DOHH2 (cell line): ENCODE measurements around the gene SLC6A9.

Source experiments
- H3F3A ChIP-seq: fragments of 200-600 bp; sonication (generic), shearing (Covaris generic); 2 replicates; pipeline ENCODE4 v1.6.0; 2016; ENCODE audit warnings: antibody characterized with exemption, mild to moderate bottlenecking; ENCODE audit not compliant: control insufficient read depth, insufficient read depth
- H3K27ac ChIP-seq: fragments of 200-600 bp; sonication (generic); 2 replicates; pipeline ENCODE4 v1.5.1; 2014; ENCODE audit warnings: low read depth, mild to moderate bottlenecking, low read length, moderate library complexity
- H3K27me3 ChIP-seq: fragments of 200-600 bp; sonication (generic); 2 replicates; pipeline ENCODE4 v1.6.1; 2014; ENCODE audit warnings: mild to moderate bottlenecking, low read length, mixed read lengths; ENCODE audit not compliant: control insufficient read depth
- H3K36me3 ChIP-seq: fragments of 200-600 bp; sonication (generic); 2 replicates; pipeline ENCODE4 v1.6.1; 2014; ENCODE audit warnings: mild to moderate bottlenecking, low read length, moderate library complexity, mixed read lengths; ENCODE audit not compliant: control insufficient read depth
- H3K4me1 ChIP-seq: fragments of 200-600 bp; sonication (generic); 2 replicates; pipeline ENCODE4 v1.6.1; 2014; ENCODE audit warnings: mild to moderate bottlenecking, low read length, mixed read lengths; ENCODE audit not compliant: control insufficient read depth
- H3K4me2 ChIP-seq: fragments of 200-600 bp; sonication (generic); 2 replicates; pipeline ENCODE4 v1.6.0; 2014; ENCODE audit warnings: mild to moderate bottlenecking, low read length, moderate library complexity
- H3K4me3 ChIP-seq: fragments of 200-600 bp; sonication (generic); 2 replicates; pipeline ENCODE4 v1.5.1; 2014; ENCODE audit warnings: mild to moderate bottlenecking, low read length, mixed read lengths
- H3K79me2 ChIP-seq: fragments of 200-600 bp; sonication (generic); 2 replicates; pipeline ENCODE4 v1.6.1; 2014; ENCODE audit warnings: mild to moderate bottlenecking, low read length, mixed read lengths; ENCODE audit not compliant: control insufficient read depth
- H3K9me2 ChIP-seq: fragments of 200-600 bp; sonication (generic); replicated peaks from 2 replicates; pipeline ENCODE4 v1.6.1; 2014; ENCODE audit warnings: mild to moderate bottlenecking, low read length, mixed read lengths; ENCODE audit not compliant: control insufficient read depth
- H3K9me3 ChIP-seq: fragments of 200-600 bp; sonication (generic); 2 replicates; pipeline ENCODE4 v1.6.1; 2014; ENCODE audit warnings: antibody characterized with exemption, low read length, mixed read lengths; ENCODE audit not compliant: control insufficient read depth, insufficient read depth
- H4K20me1 ChIP-seq: fragments of 200-600 bp; sonication (generic); 2 replicates; pipeline ENCODE4 v1.6.0; 2014; ENCODE audit warnings: low read depth, mild to moderate bottlenecking, antibody characterized with exemption, low read length, moderate library complexity; ENCODE audit not compliant: control insufficient read depth, insufficient read depth
- CTCF ChIP-seq: fragments of 200-600 bp; sonication (generic); IDR thresholded peaks from one replicate; pipeline ENCODE4 v1.5.1; 2014; ENCODE audit warnings: antibody characterized with exemption, mild to moderate bottlenecking, low read depth, low read length; ENCODE audit not compliant: poor library complexity, severe bottlenecking
- EZH2phosphoT487 ChIP-seq: fragments of 200-600 bp; sonication (generic); IDR thresholded peaks from 2 replicates; pipeline ENCODE4 v1.6.1; 2017; ENCODE audit warnings: borderline replicate concordance, mild to moderate bottlenecking, antibody characterized with exemption, low read length, moderate library complexity, mixed read lengths

Gene SLC6A9

DNA sequence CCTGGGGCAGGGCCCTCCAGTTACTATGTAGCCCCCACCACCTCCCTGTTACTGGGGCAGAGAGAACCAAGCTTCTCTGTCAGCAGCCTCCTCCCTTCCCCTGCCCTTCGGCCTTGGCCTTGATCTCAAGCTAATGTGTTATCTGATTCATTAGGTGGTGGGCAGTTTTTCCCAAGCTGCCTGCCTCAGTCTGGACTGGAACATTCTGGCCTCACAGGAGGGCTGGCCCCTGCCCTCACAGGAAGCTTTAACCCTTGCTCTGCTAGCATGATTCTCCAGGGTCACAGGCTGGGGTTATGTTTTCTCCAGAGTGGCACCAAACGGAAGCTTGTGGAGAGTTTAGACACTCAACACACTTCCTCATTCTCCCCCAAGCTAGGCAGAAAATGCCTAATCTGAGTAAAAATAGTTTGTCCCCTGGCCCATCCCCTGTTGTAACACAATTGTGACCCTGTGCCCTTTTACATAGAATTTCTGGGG, 37.2 kb upstream of the SLC6A9 start:
- Histone ChIP-seq H4K20me1 (no peaks in the 10 kb centered on the region), H3K79me2 (no peaks in the 10 kb centered on the region), H3K27me3 (0 out of 2 replicates have a peak, but pooled peaks cover 3% of the 10 kb centered on the region), H3K27ac (no peak overlapping the region), H3K9me3 (no peaks in the 10 kb centered on the region), H3K4me2 (peak overlapping the region; percentile 46), H3K4me3 (no peak overlapping the region), H3K4me1 (peaks cover 31% of the 10 kb centered on the region), H3K36me3 (no peaks in the 10 kb centered on the region), H3F3A (no peaks in the 10 kb centered on the region), H3K9me2 (no peaks in the 10 kb centered on the region)
- TF ChIP-seq CTCF (no peak), EZH2phosphoT487 (no peak)

GRCh38 chr1:44067266-44068250, 36.3 kb upstream of the SLC6A9 start:
- H3K27ac ChIP-seq: no peak overlapping the region
- H4K20me1 ChIP-seq: no peaks in the 10 kb centered on the region
- H3F3A ChIP-seq: no peaks in the 10 kb centered on the region
- no peaks in the 10 kb centered on the region for H3K9me3 ChIP-seq
- peak overlapping the region; percentile 46 for H3K4me2 ChIP-seq
- H3K36me3 ChIP-seq: no peaks in the 10 kb centered on the region
- H3K4me1 ChIP-seq: peaks cover 22% of the 10 kb centered on the region
- H3K9me2 ChIP-seq: no peaks in the 10 kb centered on the region
- 0 out of 2 replicates have a peak, but pooled peaks cover 9% of the 10 kb centered on the region for H3K27me3 ChIP-seq
- no peaks in the 10 kb centered on the region for H3K79me2 ChIP-seq
- TF ChIP-seq CTCF (no peak), EZH2phosphoT487 (no peak)
- peak overlapping the region; percentile 6; the same call in 1 of the 2 replicates for H3K4me3 ChIP-seq

DNA sequence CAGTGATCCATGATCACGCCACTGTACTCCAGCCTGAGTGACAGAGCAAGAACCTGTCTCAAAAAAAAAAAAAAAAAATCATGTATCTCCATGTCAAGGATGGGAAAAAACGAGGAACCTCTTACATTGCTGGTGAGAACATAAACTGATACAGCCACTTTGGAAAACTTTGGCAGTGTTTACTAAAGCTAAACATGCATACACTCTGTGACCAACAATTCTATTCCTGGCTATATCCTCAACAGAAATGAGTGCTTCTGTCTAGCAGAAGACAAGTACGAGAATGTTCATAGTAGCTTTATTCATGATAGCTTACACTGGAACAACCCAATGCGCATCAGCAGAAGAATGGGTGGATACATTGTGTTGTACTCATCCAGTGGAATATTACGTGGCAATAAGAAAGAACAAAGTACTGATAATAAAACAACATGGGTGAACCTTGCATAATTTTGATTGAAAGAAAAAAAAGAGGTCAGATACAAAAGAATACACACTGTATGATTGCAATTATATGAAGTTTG, 31.5 kb upstream of the SLC6A9 start:
- H3K9me2 ChIP-seq: no peaks in the 10 kb centered on the region
- TF ChIP-seq EZH2phosphoT487 (no peak), CTCF (no peak)
- H3K9me3 ChIP-seq: no peaks in the 10 kb centered on the region
- H3K27ac ChIP-seq: no peak overlapping the region
- H3K4me3 ChIP-seq: no peak overlapping the region
- H3F3A ChIP-seq: no peaks in the 10 kb centered on the region
- peaks cover 8% of the 10 kb centered on the region for H3K4me1 ChIP-seq
- H3K79me2 ChIP-seq: no peaks in the 10 kb centered on the region
- no peaks in the 10 kb centered on the region for H4K20me1 ChIP-seq
- H3K27me3 ChIP-seq: 0 out of 2 replicates have a peak, but pooled peaks cover 11% of the 10 kb centered on the region
- no peaks in the 10 kb centered on the region for H3K36me3 ChIP-seq
- H3K4me2 ChIP-seq: no peak overlapping the region
